C4-2B (cell line): ENCODE measurements around the gene ASXL2.

Source experiments
- H3K27ac ChIP-seq: fragments of 450-650 bp; 2 replicates; pipeline ENCODE4 v1.5.1; 2017
- ZFX ChIP-seq: fragments of 450-650 bp; IDR thresholded peaks from 2 replicates; pipeline ENCODE4 v1.6.1; 2017
- TF ChIP-seq, protein P1 (sequence below): fragments of 450-650 bp; conservative IDR thresholded peaks from 2 replicates; pipeline ENCODE4 v1.5.1; 2017; ENCODE audit warnings: mild to moderate bottlenecking

Gene ASXL2

DNA sequence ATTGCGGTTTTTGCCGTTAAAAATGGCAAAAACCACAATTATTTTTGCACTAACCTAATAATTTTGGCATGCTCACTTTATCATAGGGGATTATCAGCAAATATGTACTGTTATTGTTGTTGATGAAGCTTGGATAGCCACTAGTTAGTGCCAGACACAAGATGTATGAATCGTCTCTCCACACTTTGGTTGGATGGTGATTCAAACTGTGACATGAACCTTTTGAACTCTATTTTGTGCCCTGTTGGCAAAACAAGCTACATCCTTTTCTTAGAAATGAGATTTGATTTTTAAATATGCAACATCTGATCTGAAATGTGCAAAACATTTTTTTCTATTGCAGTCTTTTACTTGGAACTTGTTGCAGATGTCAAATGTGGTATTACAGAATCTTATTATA is 156.1 kb downstream of the ASXL2 start:
- H3K27ac ChIP-seq: no peak overlapping the region
- TF ChIP-seq ZFX: no peak
- TF ChIP-seq, protein P1, sequence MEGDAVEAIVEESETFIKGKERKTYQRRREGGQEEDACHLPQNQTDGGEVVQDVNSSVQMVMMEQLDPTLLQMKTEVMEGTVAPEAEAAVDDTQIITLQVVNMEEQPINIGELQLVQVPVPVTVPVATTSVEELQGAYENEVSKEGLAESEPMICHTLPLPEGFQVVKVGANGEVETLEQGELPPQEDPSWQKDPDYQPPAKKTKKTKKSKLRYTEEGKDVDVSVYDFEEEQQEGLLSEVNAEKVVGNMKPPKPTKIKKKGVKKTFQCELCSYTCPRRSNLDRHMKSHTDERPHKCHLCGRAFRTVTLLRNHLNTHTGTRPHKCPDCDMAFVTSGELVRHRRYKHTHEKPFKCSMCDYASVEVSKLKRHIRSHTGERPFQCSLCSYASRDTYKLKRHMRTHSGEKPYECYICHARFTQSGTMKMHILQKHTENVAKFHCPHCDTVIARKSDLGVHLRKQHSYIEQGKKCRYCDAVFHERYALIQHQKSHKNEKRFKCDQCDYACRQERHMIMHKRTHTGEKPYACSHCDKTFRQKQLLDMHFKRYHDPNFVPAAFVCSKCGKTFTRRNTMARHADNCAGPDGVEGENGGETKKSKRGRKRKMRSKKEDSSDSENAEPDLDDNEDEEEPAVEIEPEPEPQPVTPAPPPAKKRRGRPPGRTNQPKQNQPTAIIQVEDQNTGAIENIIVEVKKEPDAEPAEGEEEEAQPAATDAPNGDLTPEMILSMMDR: no peak

GRCh38 chr2:25720575-25720974 is 157.7 kb downstream of the ASXL2 start:
- TF ChIP-seq, protein P1: no peak
- TF ChIP-seq ZFX: no peak
- no peak overlapping the region for H3K27ac ChIP-seq

DNA sequence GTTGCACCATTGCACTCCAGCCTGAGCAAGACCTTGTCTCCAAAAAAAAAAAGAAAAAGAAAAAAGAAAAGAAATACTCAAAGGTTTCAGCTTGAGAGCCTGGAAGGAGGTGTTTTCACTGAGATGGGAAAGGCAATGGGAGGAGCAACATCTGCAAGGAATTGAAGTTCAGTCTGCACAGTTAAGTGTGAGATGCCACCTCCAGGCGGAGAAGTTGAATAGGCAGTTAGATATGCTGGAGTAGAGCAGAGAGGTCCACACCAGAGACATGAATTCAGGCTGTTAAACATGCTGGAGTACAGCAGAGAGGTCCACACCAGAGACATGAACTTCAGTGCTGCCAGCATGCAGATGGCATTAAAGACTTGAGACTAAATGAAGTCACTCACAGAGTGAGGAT is 163.5 kb downstream of the ASXL2 start:
- TF ChIP-seq, protein P1: no peak
- TF ChIP-seq ZFX: no peak
- H3K27ac ChIP-seq: no peak overlapping the region

DNA sequence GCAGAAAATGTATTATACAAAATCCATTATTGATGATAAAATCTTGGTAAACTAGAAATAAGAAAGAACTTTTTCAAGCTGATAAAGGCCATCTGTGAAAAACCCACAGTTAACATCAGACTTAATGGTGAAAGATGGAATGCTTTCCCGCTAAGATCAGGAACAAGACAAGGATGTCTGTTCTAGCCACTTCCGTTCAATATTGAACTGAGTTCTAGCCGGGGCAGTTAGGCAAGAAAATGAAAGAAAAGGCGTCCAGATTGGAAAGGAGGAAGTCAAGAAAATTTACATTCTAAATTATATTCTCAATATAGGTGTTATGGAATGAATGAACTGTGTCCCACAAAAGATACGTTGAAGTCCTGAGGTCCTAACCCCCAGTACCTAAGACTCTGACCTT is 165.8 kb downstream of the ASXL2 start:
- 0 out of 2 replicates have a peak overlapping the region, but pooled peaks have one; percentile 21 for H3K27ac ChIP-seq
- TF ChIP-seq ZFX: no peak
- TF ChIP-seq, protein P1: no peak

- TF ChIP-seq, protein P1: no peak
- TF ChIP-seq ZFX: no peak
- peak overlapping the region; percentile 77 for H3K27ac ChIP-seq
These were observed 166.5 kb downstream of the ASXL2 start for GRCh38 chr2:25711675-25712354.

- peak overlapping the region; percentile 77 for H3K27ac ChIP-seq
- TF ChIP-seq ZFX: no peak
- TF ChIP-seq, protein P1: no peak
These were observed 167.5 kb downstream of the ASXL2 start for GRCh38 chr2:25710750-25711149.

DNA sequence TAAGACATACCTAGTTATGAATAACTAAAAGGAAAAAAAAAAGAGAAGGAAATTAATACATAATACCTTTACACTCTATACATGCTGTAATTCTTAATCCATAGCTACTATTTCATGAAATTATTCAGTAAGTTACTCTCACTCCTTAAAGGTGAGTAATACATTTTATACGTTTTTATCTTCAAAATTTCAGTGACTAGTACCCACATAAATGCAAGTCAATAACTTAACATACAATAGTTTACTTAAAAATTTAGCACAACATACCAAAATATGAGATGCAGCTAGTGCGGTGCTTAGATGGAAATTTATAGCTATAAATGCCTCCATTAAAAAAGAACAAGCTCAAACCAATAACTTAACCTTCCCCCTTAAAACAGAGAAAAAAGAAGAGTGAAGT is 168.9 kb downstream of the ASXL2 start:
- H3K27ac ChIP-seq: no peak overlapping the region
- TF ChIP-seq, protein P1: no peak
- TF ChIP-seq ZFX: no peak
